Measurements from ENCODE around the gene HLA-DRA. TPM values are rescaled to one million over a fixed set of nuclear protein-coding genes. Genes with fewer than 3 reads are reported as not detected.

The HLA-DRA gene
- total and polyA plus RNA-seq, 2 of the 4 experiments (the other 2 are of a cell fraction): not detected

- ATAC-seq (ENCODE audit: low read depth): no peak
- CTCF ChIA-PET: interaction anchor here (0.6 kb wide), 1 partner anchor 148 kb away, joined by 3 read pairs; no protein-coding TSS in a partner anchor
These were observed 36.9 kb upstream of the HLA-DRA start for GRCh38 chr6:32402812-32403211.

More at GRCh38 chr6:32402812-32403211, 36.9 kb upstream of the HLA-DRA start:
- no peaks in the 10 kb centered on the region for H3K36me3 ChIP-seq (ENCODE audit: control insufficient read depth, insufficient read depth, low read length)
- peaks cover 20% of the 10 kb centered on the region for H3K27me3 ChIP-seq (ENCODE audit: control insufficient read depth, insufficient read depth, low read length)
- in situ Hi-C loops (cut with MboI; ENCODE audit: low sequenced_read_pairs): no loop called here
- no peak overlapping the region for H2AFZ ChIP-seq (replicated peaks; ENCODE audit: low read length, poor library complexity)
- no peak overlapping the region for H2BK5ac ChIP-seq (ENCODE audit: low read depth, low read length, poor library complexity, severe bottlenecking)
- no peak overlapping the region for H4K91ac ChIP-seq (ENCODE audit: insufficient read depth, low read depth, low read length)
- H2BK20ac ChIP-seq (ENCODE audit: low read depth, low read length): no peak overlapping the region
- H2BK15ac ChIP-seq (ENCODE audit: low read depth, low read length): no peak overlapping the region
- no peaks in the 10 kb centered on the region for H3K9me3 ChIP-seq (ENCODE audit: control insufficient read depth, insufficient read depth, low read length)
- TF ChIP-seq RCOR1 (IDR thresholded peaks at IDR 0.05; ENCODE audit: insufficient replicate concordance, low read length) (no peak), FOS (IDR thresholded peaks at IDR 0.05; ENCODE audit: low read depth, low read length) (no peak), MAZ (IDR thresholded peaks at IDR 0.05; ENCODE audit: borderline replicate concordance, low read depth, low read length) (no peak), MAFK (IDR thresholded peaks at IDR 0.05; ENCODE audit: low read depth, low read length) (no peak), MXI1 (IDR thresholded peaks at IDR 0.05; ENCODE audit: borderline replicate concordance, low read depth, low read length) (no peak), POLR2A (IDR thresholded peaks at IDR 0.05; ENCODE audit: low read depth, low read length) (no peak)
- TF ChIP-seq, protein P1, sequence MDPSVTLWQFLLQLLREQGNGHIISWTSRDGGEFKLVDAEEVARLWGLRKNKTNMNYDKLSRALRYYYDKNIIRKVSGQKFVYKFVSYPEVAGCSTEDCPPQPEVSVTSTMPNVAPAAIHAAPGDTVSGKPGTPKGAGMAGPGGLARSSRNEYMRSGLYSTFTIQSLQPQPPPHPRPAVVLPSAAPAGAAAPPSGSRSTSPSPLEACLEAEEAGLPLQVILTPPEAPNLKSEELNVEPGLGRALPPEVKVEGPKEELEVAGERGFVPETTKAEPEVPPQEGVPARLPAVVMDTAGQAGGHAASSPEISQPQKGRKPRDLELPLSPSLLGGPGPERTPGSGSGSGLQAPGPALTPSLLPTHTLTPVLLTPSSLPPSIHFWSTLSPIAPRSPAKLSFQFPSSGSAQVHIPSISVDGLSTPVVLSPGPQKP (IDR thresholded peaks at IDR 0.05; ENCODE audit: borderline replicate concordance, low read depth, low read length): no peak
- H2AK9ac ChIP-seq (replicated peaks; ENCODE audit: low read depth, low read length, poor library complexity): no peak overlapping the region
- H3K18ac ChIP-seq (ENCODE audit: low read depth, low read length): no peak overlapping the region
- H3K27ac ChIP-seq (ENCODE audit: insufficient read depth, low read length): no peak overlapping the region
- H3K56ac ChIP-seq (ENCODE audit: extremely low read depth, insufficient read depth, low read length): no peak overlapping the region
- intact Hi-C loops (cut with micrococcal nuclease): no loop called here
- DNase-seq: no peak
- H4K5ac ChIP-seq (ENCODE audit: low read depth, low read length): no peak overlapping the region
- H2AK5ac ChIP-seq (ENCODE audit: low read depth, low read length): no peak overlapping the region
- BruUV-seq (replicated peaks): no TSS peak
- peaks cover 3% of the 10 kb centered on the region; the same call in 1 of the 2 replicates for H3K9me1 ChIP-seq (ENCODE audit: insufficient read depth, low read length)
- no peak overlapping the region for H3K23ac ChIP-seq (ENCODE audit: low read depth, low read length)
- 80% methylated on average over 1 of the region's 8 CpGs; no CpG with 5 or more reads in 1 of the 2 experiments for WGBS, 2 experiments (ENCODE audit: extremely low coverage in 2 of 2, insufficient read length in 1 of 2)
- no peak overlapping the region for H3K9ac ChIP-seq (ENCODE audit: low read depth, low read length)
- no peak overlapping the region for H3K4me2 ChIP-seq (ENCODE audit: low read depth, low read length)
- no peak overlapping the region for H3K4ac ChIP-seq (ENCODE audit: low read depth, low read length)
- no peaks in the 10 kb centered on the region for H4K20me1 ChIP-seq (ENCODE audit: insufficient read depth, low read length)
- no peak overlapping the region for H3K14ac ChIP-seq (replicated peaks; ENCODE audit: low read depth, low read length)
- H3K4me1 ChIP-seq (ENCODE audit: control insufficient read depth, insufficient read depth, low read length): no peaks in the 10 kb centered on the region
- no peaks in the 10 kb centered on the region for H3K79me1 ChIP-seq (ENCODE audit: low read depth in 1 of 2, low read length in 2 of 2)
- H2BK120ac ChIP-seq (ENCODE audit: low read depth, low read length): no peak overlapping the region
- no peak overlapping the region for H4K8ac ChIP-seq (ENCODE audit: low read depth in 2 of 2, low read length in 2 of 2)
- POLR2A ChIA-PET (ENCODE audit: unreplicated experiment): no interaction called here
- dilution Hi-C loops (cut with HindIII; ENCODE audit: low sequenced_read_pairs, unreplicated experiment): no loop called here
- no peak overlapping the region for H3K4me3 ChIP-seq (ENCODE audit: insufficient read depth, low read depth, low read length)
